NCI-H2171 treated with DMSO at 0.1 percent for 48 hours (cell line): ENCODE measurements around the gene KAZN.

Experiments used
- DNase-seq: peaks from one replicate; lab custom pipeline; 2025; lab: John Stamatoyannopoulos, UW

The KAZN gene

GRCh38 chr1:14647777-14648176 is 49.3 kb downstream of the KAZN start:
- no peak for DNase-seq

- DNase-seq, result no peak
Observed at GRCh38 chr1:14648391-14648790, 49.9 kb downstream of the KAZN start.

- no peak for DNase-seq
Observed at GRCh38 chr1:14648896-14649855, 50.7 kb downstream of the KAZN start.

- DNase-seq, result no peak
Observed at GRCh38 chr1:14649976-14650375, 51.5 kb downstream of the KAZN start.

- DNase-seq, result no peak
Observed at GRCh38 chr1:14650951-14651350, 52.5 kb downstream of the KAZN start.

- no peak for DNase-seq
Observed at GRCh38 chr1:14652840-14653239, 54.4 kb downstream of the KAZN start.

- no peak for DNase-seq
Observed at GRCh38 chr1:14653461-14653960, 55.0 kb downstream of the KAZN start.

GRCh38 chr1:14654554-14654953 is 56.1 kb downstream of the KAZN start:
- no peak for DNase-seq

- no peak for DNase-seq
Observed at GRCh38 chr1:14655385-14655784, 56.9 kb downstream of the KAZN start.

- no peak for DNase-seq
Observed at GRCh38 chr1:14656384-14656937, 58.0 kb downstream of the KAZN start.

- DNase-seq, result no peak
Observed at GRCh38 chr1:14658642-14659041, 60.2 kb downstream of the KAZN start.

- no peak for DNase-seq
Observed at GRCh38 chr1:14659913-14660312, 61.4 kb downstream of the KAZN start.

- no peak for DNase-seq
Observed at GRCh38 chr1:14660801-14661200, 62.3 kb downstream of the KAZN start.

GRCh38 chr1:14661222-14661621 is 62.7 kb downstream of the KAZN start:
- DNase-seq, result peak; percentile 90

GRCh38 chr1:14662116-14662515 is 63.6 kb downstream of the KAZN start:
- DNase-seq, result no peak

- DNase-seq, result no peak
Observed at GRCh38 chr1:14663773-14664172, 65.3 kb downstream of the KAZN start.

GRCh38 chr1:14666373-14666772 is 67.9 kb downstream of the KAZN start:
- DNase-seq, result no peak

GRCh38 chr1:14666962-14667650 is 68.6 kb downstream of the KAZN start:
- peak; percentile 47 for DNase-seq

- no peak for DNase-seq
Observed at GRCh38 chr1:14667651-14667984, 69.1 kb downstream of the KAZN start.

GRCh38 chr1:14668538-14668937 is 70.1 kb downstream of the KAZN start:
- DNase-seq, result peak; percentile 78

GRCh38 chr1:14672005-14672404 is 73.5 kb downstream of the KAZN start:
- DNase-seq, result no peak

- DNase-seq, result no peak
Observed at GRCh38 chr1:14674030-14674429, 75.5 kb downstream of the KAZN start.

- no peak for DNase-seq
Observed at GRCh38 chr1:14676400-14676799, 77.9 kb downstream of the KAZN start.
